Measurements from ENCODE around the gene UBE2G2. TPM values are rescaled to one million over a fixed set of nuclear protein-coding genes. Genes with fewer than 3 reads are reported as not detected.
"Not testable (repeated sequence)": the region's sequence is repeated elsewhere in the genome, so short reads cannot be mapped to it uniquely, and the experiment has no call there.

The UBE2G2 gene
- total RNA-seq, 1 experiment from 2014 or later, result 212 TPM

GRCh38 chr21:44833663-44834062 lies 32.0 kb upstream of the UBE2G2 start:
- intact Hi-C loops (cut with micrococcal nuclease; ENCODE audit: unreplicated experiment), result no loop called here
- no peaks in the 10 kb centered on the region for H3K27me3 ChIP-seq (replicated peaks; ENCODE audit: insufficient read depth, low read depth, low read length, poor library complexity)
- H3K4me3 ChIP-seq (ENCODE audit: low read depth, low read length, poor library complexity, severe bottlenecking), result no peak overlapping the region
- TF ChIP-seq EZH2 (IDR thresholded peaks at IDR 0.05; ENCODE audit: borderline replicate concordance, low read depth, low read length, poor library complexity, severe bottlenecking), result no peak
- TF ChIP-seq, protein P1, sequence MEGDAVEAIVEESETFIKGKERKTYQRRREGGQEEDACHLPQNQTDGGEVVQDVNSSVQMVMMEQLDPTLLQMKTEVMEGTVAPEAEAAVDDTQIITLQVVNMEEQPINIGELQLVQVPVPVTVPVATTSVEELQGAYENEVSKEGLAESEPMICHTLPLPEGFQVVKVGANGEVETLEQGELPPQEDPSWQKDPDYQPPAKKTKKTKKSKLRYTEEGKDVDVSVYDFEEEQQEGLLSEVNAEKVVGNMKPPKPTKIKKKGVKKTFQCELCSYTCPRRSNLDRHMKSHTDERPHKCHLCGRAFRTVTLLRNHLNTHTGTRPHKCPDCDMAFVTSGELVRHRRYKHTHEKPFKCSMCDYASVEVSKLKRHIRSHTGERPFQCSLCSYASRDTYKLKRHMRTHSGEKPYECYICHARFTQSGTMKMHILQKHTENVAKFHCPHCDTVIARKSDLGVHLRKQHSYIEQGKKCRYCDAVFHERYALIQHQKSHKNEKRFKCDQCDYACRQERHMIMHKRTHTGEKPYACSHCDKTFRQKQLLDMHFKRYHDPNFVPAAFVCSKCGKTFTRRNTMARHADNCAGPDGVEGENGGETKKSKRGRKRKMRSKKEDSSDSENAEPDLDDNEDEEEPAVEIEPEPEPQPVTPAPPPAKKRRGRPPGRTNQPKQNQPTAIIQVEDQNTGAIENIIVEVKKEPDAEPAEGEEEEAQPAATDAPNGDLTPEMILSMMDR (conservative IDR thresholded peaks at IDR 0.05; ENCODE audit: low read depth, low read length), result no peak
- no peaks in the 10 kb centered on the region for H3K36me3 ChIP-seq (ENCODE audit: insufficient read depth, low read length, poor library complexity, severe bottlenecking)
- ChIA-PET CTCF (no interaction called here), POLR2A (ENCODE audit: low non-redundant PET) (no interaction called here)
- peaks cover 10% of the 10 kb centered on the region for H3K9me3 ChIP-seq (ENCODE audit: low read depth, low read length, poor library complexity, severe bottlenecking)
- no TSS peak for BruUV-seq (replicated peaks)
- no peak for DNase-seq (ENCODE audit: low spot score)
- no peak overlapping the region for H3K27ac ChIP-seq (ENCODE audit: low read depth, low read length, poor library complexity, severe bottlenecking)
- H3K4me1 ChIP-seq (ENCODE audit: insufficient read depth, low read length, poor library complexity, severe bottlenecking), result no peaks in the 10 kb centered on the region

DNA sequence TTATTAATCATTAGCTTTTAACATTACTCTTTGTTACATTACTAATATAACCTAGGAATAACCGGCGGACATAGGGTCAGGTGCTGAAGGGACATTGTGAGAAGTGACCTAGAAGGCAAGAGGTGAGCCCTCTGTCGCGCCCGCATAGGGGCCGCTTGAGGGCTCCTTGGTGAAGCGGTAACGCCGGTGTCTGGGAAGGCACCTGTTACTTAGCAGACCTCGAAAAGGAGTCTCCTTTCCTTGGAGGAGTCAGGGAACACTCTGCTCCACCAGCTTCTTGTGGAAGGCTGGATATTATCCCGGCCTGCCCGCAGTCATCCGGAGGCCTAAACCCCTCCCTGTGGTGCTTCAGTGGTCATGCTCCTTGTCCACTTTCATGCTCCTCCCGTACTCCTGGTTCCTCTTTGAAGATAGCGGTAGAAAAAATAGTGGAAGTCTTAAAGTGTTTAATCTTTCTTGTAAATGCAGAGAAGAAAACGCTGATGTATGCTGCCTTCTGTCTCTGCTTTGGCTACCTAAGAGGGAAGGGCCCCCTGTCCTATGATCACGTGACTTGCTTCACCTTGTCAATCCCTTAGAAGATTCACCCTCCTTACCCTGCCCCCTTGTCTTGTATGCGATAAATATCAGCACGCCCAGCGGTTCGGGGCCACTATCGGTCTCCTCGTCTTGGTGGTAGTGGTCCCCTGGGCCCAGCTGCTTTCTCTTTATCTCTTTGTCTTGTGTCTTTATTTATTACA lies 31.1 kb upstream of the UBE2G2 start:
- H3K4me1 ChIP-seq (ENCODE audit: insufficient read depth, low read length, poor library complexity, severe bottlenecking); DNase-seq (ENCODE audit: low spot score); POLR2A ChIA-PET (ENCODE audit: low non-redundant PET); H3K4me3 ChIP-seq (ENCODE audit: low read depth, low read length, poor library complexity, severe bottlenecking); H3K27ac ChIP-seq (ENCODE audit: low read depth, low read length, poor library complexity, severe bottlenecking); H3K27me3 ChIP-seq (replicated peaks; ENCODE audit: insufficient read depth, low read depth, low read length, poor library complexity); H3K36me3 ChIP-seq (ENCODE audit: insufficient read depth, low read length, poor library complexity, severe bottlenecking); BruUV-seq (replicated peaks); intact Hi-C loops (cut with micrococcal nuclease; ENCODE audit: unreplicated experiment); CTCF ChIA-PET: not testable (repeated sequence)
- peaks cover 15% of the 10 kb centered on the region for H3K9me3 ChIP-seq (ENCODE audit: low read depth, low read length, poor library complexity, severe bottlenecking)

GRCh38 chr21:44831227-44831860 lies 29.7 kb upstream of the UBE2G2 start:
- Histone ChIP-seq H3K27me3 (replicated peaks; ENCODE audit: insufficient read depth, low read depth, low read length, poor library complexity) (no peaks in the 10 kb centered on the region), H3K9me3 (ENCODE audit: low read depth, low read length, poor library complexity, severe bottlenecking) (peaks cover 15% of the 10 kb centered on the region), H3K27ac (ENCODE audit: low read depth, low read length, poor library complexity, severe bottlenecking) (no peak overlapping the region), H3K36me3 (ENCODE audit: insufficient read depth, low read length, poor library complexity, severe bottlenecking) (no peaks in the 10 kb centered on the region), H3K4me3 (ENCODE audit: low read depth, low read length, poor library complexity, severe bottlenecking) (no peak overlapping the region), H3K4me1 (ENCODE audit: insufficient read depth, low read length, poor library complexity, severe bottlenecking) (no peaks in the 10 kb centered on the region)
- DNase-seq (ENCODE audit: low spot score), result no peak
- intact Hi-C loops (cut with micrococcal nuclease; ENCODE audit: unreplicated experiment), result no loop called here
- TF ChIP-seq EZH2 (IDR thresholded peaks at IDR 0.05; ENCODE audit: borderline replicate concordance, low read depth, low read length, poor library complexity, severe bottlenecking), result no peak
- TF ChIP-seq, protein P1 (conservative IDR thresholded peaks at IDR 0.05; ENCODE audit: low read depth, low read length), result no peak
- POLR2A ChIA-PET (ENCODE audit: low non-redundant PET), result no interaction called here
- CTCF ChIA-PET, result no interaction called here
- BruUV-seq (replicated peaks), result no TSS peak

All from A673 (cell line).